Suprapubic skin (tissue), 4 donors: Measurements from ENCODE around the gene RNF4. TPM values are rescaled to one million over a fixed set of nuclear protein-coding genes. Genes with fewer than 3 reads are reported as not detected.

Source experiments
- DNase-seq, 2 donors: peaks; one replicate each; pipeline ENCODE4 v3.0.0-alpha.2; 2019; ENCODE audit warnings: low spot score in 2 of 2
- H3K27ac ChIP-seq: fragments of 200-600 bp; sonication (generic); one replicate; pipeline ENCODE4 v1.5.1; 2019
- H3K27me3 ChIP-seq: fragments of 200-600 bp; sonication (generic); one replicate; pipeline ENCODE4 v1.5.1; 2019
- H3K36me3 ChIP-seq: fragments of 200-600 bp; sonication (generic); one replicate; pipeline ENCODE4 v1.5.1; 2019
- H3K4me1 ChIP-seq: fragments of 200-600 bp; sonication (generic); one replicate; pipeline ENCODE4 v1.5.1; 2019
- H3K4me3 ChIP-seq: fragments of 200-600 bp; sonication (generic); one replicate; pipeline ENCODE4 v1.5.1; 2019; ENCODE audit warnings: mild to moderate bottlenecking
- H3K9me3 ChIP-seq: fragments of 200-600 bp; sonication (generic); one replicate; pipeline ENCODE4 v1.5.1; 2019
- EP300 ChIP-seq: sonication (generic); formaldehyde crosslinking; IDR thresholded peaks from one replicate; pipeline ENCODE4 v1.6.1; 2017; ENCODE audit warnings: antibody characterized with exemption
- POLR2A ChIP-seq, 2 donors: fragments of 450-650 bp; IDR thresholded peaks; one replicate each; pipeline ENCODE4 v1.6.1; 2017; ENCODE audit warnings: antibody characterized with exemption in 2 of 2, mild to moderate bottlenecking in 2 of 2, moderate library complexity in 2 of 2
- POLR2AphosphoS5 ChIP-seq, 3 donors: sonication (generic); formaldehyde crosslinking; IDR thresholded peaks; one replicate each; pipeline ENCODE4 v1.6.1; 2017; ENCODE audit warnings: antibody characterized with exemption in 3 of 3
- WGBS: methylation state at CpG from one replicate; pipeline ENCODE4 v1.1.5; 2018; 5-methylcytosine and 5-hydroxymethylcytosine counted together
- total RNA-seq, 4 donors: library from RNA; depleted of rRNA; stranded (reverse); fragments of >200 nt; gene quantifications; one replicate each; pipeline ENCODE4 v1.1.0, GENCODE V29; 2016
- TF ChIP-seq, protein P1 (sequence below), 2 donors: fragments of 200-600 bp in 1 of 2; fragments of 450-650 bp in 1 of 2; sonication (generic) in 1 of 2; IDR thresholded peaks; one replicate each; pipeline ENCODE4 v1.5.1; 2016 to 2019; ENCODE audit warnings: antibody characterized with exemption in 2 of 2, mild to moderate bottlenecking in 1 of 2, moderate library complexity in 1 of 2

The RNF4 gene
- total RNA-seq, 4 donors from 2014 or later, result 31.2 to 57.2 (median 44.0) TPM

DNA sequence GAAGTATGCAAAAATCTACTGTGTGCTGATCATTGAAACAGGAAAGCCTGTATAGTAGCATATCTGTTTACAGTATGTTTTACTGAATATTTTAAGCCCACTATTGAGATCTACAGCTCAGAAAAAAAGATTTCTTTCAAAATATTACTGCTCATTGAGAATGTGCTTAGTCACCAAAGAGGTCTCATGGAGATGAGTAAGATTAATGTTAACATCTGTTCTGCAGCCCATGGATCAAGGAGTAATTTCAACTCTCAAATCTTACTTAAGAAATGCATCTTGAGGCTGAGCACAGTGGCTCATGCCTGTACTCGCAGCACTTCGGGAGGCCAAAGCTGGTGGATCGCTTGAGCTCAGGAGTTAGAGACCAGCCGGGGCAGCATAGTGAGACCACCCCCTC is 3.3 kb downstream of the RNF4 start:
- H3K9me3 ChIP-seq, result no peaks in the 10 kb centered on the region
- peaks cover 38% of the 10 kb centered on the region for H3K4me1 ChIP-seq
- H3K27ac ChIP-seq, result no peak overlapping the region
- H3K27me3 ChIP-seq, result no peaks in the 10 kb centered on the region
- H3K4me3 ChIP-seq, result no peak overlapping the region
- DNase-seq, result no peak
- WGBS, result 88% methylated on average over 4 of the region's 4 CpGs
- peaks cover 16% of the 10 kb centered on the region for H3K36me3 ChIP-seq
- TF ChIP-seq, protein P1, sequence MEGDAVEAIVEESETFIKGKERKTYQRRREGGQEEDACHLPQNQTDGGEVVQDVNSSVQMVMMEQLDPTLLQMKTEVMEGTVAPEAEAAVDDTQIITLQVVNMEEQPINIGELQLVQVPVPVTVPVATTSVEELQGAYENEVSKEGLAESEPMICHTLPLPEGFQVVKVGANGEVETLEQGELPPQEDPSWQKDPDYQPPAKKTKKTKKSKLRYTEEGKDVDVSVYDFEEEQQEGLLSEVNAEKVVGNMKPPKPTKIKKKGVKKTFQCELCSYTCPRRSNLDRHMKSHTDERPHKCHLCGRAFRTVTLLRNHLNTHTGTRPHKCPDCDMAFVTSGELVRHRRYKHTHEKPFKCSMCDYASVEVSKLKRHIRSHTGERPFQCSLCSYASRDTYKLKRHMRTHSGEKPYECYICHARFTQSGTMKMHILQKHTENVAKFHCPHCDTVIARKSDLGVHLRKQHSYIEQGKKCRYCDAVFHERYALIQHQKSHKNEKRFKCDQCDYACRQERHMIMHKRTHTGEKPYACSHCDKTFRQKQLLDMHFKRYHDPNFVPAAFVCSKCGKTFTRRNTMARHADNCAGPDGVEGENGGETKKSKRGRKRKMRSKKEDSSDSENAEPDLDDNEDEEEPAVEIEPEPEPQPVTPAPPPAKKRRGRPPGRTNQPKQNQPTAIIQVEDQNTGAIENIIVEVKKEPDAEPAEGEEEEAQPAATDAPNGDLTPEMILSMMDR (IDR thresholded peaks at IDR 0.05), result no peak
- TF ChIP-seq EP300, result no peak
- no peak for TF ChIP-seq POLR2AphosphoS5 (IDR thresholded peaks at IDR 0.05)
- no peak for TF ChIP-seq POLR2A (IDR thresholded peaks at IDR 0.05)

DNA sequence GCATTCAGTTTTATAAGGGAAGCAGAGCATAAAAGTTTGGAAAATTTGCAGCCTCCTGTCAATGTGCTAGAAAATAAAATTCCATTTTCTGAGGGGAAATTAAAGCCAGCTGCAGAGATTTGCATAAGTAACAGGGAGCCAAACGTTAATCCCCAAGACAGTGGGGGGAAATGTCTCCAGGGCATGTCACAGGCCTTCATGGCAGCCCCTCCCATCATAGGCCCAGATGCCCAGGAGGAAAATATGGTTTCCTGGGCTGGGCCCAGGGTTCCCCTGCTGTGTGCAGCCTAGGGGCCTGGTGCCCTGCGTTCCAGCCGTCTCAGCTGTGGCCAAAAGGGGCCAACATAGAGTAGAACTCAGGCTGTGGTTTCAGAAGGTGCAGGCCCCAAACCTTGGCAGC is 9.3 kb downstream of the RNF4 start:
- H3K36me3 ChIP-seq, result peaks cover 9% of the 10 kb centered on the region
- no peak overlapping the region for H3K4me3 ChIP-seq
- TF ChIP-seq EP300 (no peak), POLR2AphosphoS5 (IDR thresholded peaks at IDR 0.05) (no peak), POLR2A (IDR thresholded peaks at IDR 0.05) (no peak)
- TF ChIP-seq, protein P1 (IDR thresholded peaks at IDR 0.05), result no peak
- peaks cover 52% of the 10 kb centered on the region for H3K4me1 ChIP-seq
- 23% methylated on average over 3 of the region's 3 CpGs for WGBS
- DNase-seq, result no peak
- H3K9me3 ChIP-seq, result no peaks in the 10 kb centered on the region
- H3K27me3 ChIP-seq, result no peaks in the 10 kb centered on the region
- H3K27ac ChIP-seq, result no peak overlapping the region

DNA sequence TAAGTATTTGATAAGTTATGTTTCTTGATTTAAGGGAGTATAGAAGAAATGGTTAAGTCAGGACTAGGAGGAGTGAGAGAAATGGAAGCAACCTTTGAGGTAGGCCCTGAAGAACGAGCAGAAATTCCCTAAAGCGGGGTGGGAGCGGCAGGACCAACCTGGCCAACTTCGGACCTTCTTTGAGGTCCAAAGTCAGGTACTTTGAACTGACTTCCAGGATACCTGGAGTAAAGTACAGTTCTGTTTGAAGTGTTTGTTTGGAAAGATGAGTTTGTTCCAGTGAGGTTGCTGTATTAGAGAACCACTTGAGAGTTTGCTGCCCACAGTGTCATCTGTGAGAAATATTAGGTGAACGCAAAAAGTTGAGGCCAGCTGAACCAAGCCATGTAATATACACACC is 11.7 kb downstream of the RNF4 start:
- no peak for DNase-seq
- WGBS, result 96% methylated on average over 5 of the region's 5 CpGs
- H3K36me3 ChIP-seq, result no peaks in the 10 kb centered on the region
- no peak overlapping the region for H3K4me3 ChIP-seq
- TF ChIP-seq, protein P1 (IDR thresholded peaks at IDR 0.05), result no peak
- TF ChIP-seq POLR2AphosphoS5 (IDR thresholded peaks at IDR 0.05) (no peak), POLR2A (IDR thresholded peaks at IDR 0.05) (no peak), EP300 (no peak)
- peaks cover 72% of the 10 kb centered on the region for H3K4me1 ChIP-seq
- H3K27me3 ChIP-seq, result no peaks in the 10 kb centered on the region
- no peaks in the 10 kb centered on the region for H3K9me3 ChIP-seq
- H3K27ac ChIP-seq, result no peak overlapping the region

DNA sequence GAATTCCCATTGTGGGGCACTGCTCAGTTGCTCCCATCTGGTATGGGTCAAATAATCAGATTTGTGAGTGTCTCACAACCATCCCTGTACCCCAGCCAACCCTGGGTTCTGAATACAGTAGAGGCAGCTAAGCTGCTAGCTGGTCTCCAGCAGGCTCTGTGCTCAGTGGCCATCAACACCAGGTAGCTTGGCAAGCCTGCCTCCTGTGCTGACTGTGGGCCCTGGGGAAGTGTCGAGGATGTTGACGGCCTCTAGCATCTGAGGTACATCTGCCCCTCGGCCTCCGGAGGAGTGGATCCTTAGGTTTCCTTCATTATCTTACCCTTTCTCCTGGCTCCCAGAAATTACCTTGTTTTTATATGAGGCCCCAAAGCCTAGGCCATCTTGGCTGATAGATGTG is 13.3 kb downstream of the RNF4 start:
- Histone ChIP-seq H3K9me3 (no peaks in the 10 kb centered on the region), H3K27ac (peak overlapping the region; percentile 6), H3K4me1 (peaks cover 78% of the 10 kb centered on the region), H3K27me3 (no peaks in the 10 kb centered on the region), H3K4me3 (peak overlapping the region; percentile 4), H3K36me3 (no peaks in the 10 kb centered on the region)
- DNase-seq, result no peak
- TF ChIP-seq, protein P1 (IDR thresholded peaks at IDR 0.05), result no peak
- no peak for TF ChIP-seq POLR2AphosphoS5 (IDR thresholded peaks at IDR 0.05)
- TF ChIP-seq POLR2A (IDR thresholded peaks at IDR 0.05), result no peak
- TF ChIP-seq EP300, result no peak
- WGBS, result 84% methylated on average over 4 of the region's 4 CpGs

DNA sequence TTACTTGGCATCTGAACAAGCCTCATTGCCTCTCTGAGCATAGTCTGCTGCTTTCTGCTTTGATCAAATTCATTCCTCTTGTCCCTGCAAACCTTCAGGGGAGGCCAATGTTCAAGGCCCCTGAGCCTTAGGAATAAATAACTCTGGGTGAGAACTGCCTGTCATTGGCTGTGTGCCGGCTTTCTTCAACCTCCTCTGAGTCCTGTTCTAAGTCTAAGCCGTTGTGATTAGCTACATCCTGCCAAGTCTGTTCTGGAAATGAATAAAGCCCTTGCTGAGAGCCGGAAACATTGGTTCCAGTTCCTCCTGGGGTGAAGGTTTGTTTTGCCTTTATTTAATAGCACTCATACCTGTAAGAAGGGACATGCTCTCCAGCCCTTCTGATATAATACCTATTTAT is 13.8 kb downstream of the RNF4 start:
- no peak overlapping the region for H3K27ac ChIP-seq
- H3K9me3 ChIP-seq, result no peaks in the 10 kb centered on the region
- H3K36me3 ChIP-seq, result no peaks in the 10 kb centered on the region
- TF ChIP-seq EP300, result no peak
- no peak for TF ChIP-seq POLR2A (IDR thresholded peaks at IDR 0.05)
- TF ChIP-seq, protein P1 (IDR thresholded peaks at IDR 0.05), result no peak
- TF ChIP-seq POLR2AphosphoS5 (IDR thresholded peaks at IDR 0.05), result no peak
- 20% methylated on average over 3 of the region's 3 CpGs for WGBS
- DNase-seq, result no peak
- H3K27me3 ChIP-seq, result no peaks in the 10 kb centered on the region
- H3K4me1 ChIP-seq, result peaks cover 78% of the 10 kb centered on the region
- peak overlapping the region; percentile 4 for H3K4me3 ChIP-seq
